ENCODE data around the gene CHST5.

DNA sequence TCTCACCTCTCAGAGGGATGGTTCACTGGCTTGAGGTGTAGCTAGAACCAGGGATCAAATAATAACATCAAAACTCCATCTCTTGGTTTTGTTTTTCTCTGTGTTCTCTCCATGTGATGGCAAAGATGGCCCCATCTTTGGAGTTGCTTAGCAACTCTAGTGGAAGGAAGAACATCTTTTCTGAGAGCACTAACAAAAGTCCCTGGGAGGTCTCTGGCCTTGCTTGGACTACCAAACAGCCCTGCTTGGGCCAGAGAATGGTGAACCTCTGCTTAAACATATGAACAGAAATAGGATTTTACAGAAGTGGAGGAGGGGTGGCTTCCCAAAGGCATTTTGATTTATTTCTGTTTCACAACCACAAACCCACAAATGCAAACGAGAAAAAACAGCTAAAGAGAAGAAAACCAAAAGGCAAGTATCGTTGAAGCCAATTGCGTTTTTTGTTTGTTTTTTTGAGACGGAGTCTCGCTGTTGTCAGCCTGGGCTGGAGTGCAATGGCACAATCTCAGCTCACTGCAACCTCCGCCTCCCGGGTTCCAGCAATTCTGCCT, 43.5 kb upstream of the CHST5 start:
- TF ChIP-seq, protein P1, sequence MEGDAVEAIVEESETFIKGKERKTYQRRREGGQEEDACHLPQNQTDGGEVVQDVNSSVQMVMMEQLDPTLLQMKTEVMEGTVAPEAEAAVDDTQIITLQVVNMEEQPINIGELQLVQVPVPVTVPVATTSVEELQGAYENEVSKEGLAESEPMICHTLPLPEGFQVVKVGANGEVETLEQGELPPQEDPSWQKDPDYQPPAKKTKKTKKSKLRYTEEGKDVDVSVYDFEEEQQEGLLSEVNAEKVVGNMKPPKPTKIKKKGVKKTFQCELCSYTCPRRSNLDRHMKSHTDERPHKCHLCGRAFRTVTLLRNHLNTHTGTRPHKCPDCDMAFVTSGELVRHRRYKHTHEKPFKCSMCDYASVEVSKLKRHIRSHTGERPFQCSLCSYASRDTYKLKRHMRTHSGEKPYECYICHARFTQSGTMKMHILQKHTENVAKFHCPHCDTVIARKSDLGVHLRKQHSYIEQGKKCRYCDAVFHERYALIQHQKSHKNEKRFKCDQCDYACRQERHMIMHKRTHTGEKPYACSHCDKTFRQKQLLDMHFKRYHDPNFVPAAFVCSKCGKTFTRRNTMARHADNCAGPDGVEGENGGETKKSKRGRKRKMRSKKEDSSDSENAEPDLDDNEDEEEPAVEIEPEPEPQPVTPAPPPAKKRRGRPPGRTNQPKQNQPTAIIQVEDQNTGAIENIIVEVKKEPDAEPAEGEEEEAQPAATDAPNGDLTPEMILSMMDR (conservative IDR thresholded peaks at IDR 0.05; ENCODE audit: low read depth in 2 of 2), result no peak
- TF ChIP-seq, protein P2, sequence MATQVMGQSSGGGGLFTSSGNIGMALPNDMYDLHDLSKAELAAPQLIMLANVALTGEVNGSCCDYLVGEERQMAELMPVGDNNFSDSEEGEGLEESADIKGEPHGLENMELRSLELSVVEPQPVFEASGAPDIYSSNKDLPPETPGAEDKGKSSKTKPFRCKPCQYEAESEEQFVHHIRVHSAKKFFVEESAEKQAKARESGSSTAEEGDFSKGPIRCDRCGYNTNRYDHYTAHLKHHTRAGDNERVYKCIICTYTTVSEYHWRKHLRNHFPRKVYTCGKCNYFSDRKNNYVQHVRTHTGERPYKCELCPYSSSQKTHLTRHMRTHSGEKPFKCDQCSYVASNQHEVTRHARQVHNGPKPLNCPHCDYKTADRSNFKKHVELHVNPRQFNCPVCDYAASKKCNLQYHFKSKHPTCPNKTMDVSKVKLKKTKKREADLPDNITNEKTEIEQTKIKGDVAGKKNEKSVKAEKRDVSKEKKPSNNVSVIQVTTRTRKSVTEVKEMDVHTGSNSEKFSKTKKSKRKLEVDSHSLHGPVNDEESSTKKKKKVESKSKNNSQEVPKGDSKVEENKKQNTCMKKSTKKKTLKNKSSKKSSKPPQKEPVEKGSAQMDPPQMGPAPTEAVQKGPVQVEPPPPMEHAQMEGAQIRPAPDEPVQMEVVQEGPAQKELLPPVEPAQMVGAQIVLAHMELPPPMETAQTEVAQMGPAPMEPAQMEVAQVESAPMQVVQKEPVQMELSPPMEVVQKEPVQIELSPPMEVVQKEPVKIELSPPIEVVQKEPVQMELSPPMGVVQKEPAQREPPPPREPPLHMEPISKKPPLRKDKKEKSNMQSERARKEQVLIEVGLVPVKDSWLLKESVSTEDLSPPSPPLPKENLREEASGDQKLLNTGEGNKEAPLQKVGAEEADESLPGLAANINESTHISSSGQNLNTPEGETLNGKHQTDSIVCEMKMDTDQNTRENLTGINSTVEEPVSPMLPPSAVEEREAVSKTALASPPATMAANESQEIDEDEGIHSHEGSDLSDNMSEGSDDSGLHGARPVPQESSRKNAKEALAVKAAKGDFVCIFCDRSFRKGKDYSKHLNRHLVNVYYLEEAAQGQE (IDR thresholded peaks at IDR 0.05; ENCODE audit: unreplicated experiment), result no peak
- TF ChIP-seq EZH2phosphoT487 (IDR thresholded peaks at IDR 0.05; ENCODE audit: unreplicated experiment) (no peak), JUNB (IDR thresholded peaks at IDR 0.05; ENCODE audit: unreplicated experiment) (no peak), POLR2AphosphoS5 (IDR thresholded peaks at IDR 0.05; ENCODE audit: low read depth) (no peak), ZNF331 (CRISPR knock-in tag; IDR thresholded peaks at IDR 0.05; ENCODE audit: low read depth) (no peak), EZH2 (IDR thresholded peaks at IDR 0.05; ENCODE audit: low read depth, unreplicated experiment) (no peak), NANOG (IDR thresholded peaks at IDR 0.05; ENCODE audit: borderline replicate concordance) (no peak), CREB1 (CRISPR knock-in tag; IDR thresholded peaks at IDR 0.05; ENCODE audit: low read depth) (no peak), ZNF114 (CRISPR knock-in tag; IDR thresholded peaks at IDR 0.05) (no peak), STAT1 (IDR thresholded peaks at IDR 0.05; ENCODE audit: unreplicated experiment) (no peak)
- TF ChIP-seq, protein P3, sequence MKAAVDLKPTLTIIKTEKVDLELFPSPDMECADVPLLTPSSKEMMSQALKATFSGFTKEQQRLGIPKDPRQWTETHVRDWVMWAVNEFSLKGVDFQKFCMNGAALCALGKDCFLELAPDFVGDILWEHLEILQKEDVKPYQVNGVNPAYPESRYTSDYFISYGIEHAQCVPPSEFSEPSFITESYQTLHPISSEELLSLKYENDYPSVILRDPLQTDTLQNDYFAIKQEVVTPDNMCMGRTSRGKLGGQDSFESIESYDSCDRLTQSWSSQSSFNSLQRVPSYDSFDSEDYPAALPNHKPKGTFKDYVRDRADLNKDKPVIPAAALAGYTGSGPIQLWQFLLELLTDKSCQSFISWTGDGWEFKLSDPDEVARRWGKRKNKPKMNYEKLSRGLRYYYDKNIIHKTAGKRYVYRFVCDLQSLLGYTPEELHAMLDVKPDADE (IDR thresholded peaks at IDR 0.05), result no peak
- TF ChIP-seq, protein P4, sequence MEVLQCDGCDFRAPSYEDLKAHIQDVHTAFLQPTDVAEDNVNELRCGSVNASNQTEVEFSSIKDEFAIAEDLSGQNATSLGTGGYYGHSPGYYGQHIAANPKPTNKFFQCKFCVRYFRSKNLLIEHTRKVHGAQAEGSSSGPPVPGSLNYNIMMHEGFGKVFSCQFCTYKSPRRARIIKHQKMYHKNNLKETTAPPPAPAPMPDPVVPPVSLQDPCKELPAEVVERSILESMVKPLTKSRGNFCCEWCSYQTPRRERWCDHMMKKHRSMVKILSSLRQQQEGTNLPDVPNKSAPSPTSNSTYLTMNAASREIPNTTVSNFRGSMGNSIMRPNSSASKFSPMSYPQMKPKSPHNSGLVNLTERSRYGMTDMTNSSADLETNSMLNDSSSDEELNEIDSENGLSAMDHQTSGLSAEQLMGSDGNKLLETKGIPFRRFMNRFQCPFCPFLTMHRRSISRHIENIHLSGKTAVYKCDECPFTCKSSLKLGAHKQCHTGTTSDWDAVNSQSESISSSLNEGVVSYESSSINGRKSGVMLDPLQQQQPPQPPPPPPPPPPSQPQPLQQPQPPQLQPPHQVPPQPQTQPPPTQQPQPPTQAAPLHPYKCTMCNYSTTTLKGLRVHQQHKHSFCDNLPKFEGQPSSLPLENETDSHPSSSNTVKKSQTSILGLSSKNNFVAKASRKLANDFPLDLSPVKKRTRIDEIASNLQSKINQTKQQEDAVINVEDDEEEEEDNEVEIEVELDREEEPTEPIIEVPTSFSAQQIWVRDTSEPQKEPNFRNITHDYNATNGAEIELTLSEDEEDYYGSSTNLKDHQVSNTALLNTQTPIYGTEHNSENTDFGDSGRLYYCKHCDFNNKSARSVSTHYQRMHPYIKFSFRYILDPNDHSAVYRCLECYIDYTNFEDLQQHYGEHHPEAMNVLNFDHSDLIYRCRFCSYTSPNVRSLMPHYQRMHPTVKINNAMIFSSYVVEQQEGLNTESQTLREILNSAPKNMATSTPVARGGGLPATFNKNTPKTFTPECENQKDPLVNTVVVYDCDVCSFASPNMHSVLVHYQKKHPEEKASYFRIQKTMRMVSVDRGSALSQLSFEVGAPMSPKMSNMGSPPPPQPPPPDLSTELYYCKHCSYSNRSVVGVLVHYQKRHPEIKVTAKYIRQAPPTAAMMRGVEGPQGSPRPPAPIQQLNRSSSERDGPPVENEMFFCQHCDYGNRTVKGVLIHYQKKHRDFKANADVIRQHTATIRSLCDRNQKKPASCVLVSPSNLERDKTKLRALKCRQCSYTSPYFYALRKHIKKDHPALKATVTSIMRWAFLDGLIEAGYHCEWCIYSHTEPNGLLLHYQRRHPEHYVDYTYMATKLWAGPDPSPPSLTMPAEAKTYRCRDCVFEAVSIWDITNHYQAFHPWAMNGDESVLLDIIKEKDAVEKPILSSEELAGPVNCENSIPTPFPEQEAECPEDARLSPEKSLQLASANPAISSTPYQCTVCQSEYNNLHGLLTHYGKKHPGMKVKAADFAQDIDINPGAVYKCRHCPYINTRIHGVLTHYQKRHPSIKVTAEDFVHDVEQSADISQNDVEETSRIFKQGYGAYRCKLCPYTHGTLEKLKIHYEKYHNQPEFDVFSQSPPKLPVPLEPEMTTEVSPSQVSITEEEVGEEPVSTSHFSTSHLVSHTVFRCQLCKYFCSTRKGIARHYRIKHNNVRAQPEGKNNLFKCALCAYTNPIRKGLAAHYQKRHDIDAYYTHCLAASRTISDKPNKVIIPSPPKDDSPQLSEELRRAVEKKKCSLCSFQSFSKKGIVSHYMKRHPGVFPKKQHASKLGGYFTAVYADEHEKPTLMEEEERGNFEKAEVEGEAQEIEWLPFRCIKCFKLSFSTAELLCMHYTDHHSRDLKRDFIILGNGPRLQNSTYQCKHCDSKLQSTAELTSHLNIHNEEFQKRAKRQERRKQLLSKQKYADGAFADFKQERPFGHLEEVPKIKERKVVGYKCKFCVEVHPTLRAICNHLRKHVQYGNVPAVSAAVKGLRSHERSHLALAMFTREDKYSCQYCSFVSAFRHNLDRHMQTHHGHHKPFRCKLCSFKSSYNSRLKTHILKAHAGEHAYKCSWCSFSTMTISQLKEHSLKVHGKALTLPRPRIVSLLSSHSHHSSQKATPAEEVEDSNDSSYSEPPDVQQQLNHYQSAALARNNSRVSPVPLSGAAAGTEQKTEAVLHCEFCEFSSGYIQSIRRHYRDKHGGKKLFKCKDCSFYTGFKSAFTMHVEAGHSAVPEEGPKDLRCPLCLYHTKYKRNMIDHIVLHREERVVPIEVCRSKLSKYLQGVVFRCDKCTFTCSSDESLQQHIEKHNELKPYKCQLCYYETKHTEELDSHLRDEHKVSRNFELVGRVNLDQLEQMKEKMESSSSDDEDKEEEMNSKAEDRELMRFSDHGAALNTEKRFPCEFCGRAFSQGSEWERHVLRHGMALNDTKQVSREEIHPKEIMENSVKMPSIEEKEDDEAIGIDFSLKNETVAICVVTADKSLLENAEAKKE (CRISPR knock-in tag; IDR thresholded peaks at IDR 0.05), result no peak

Data from GM23338 (cell line).